HepG2 (cell line): ENCODE results near the gene NDUFB4. TPM values are rescaled to one million over a fixed set of nuclear protein-coding genes. Genes with fewer than 3 reads are reported as not detected.

ENCODE experiments used
- CHD2 ChIP-seq: IDR thresholded peaks from 2 replicates; pipeline ENCODE4 v1.6.1; 2011; ENCODE audit warnings: low read depth, low read length, improper control_type of control experiment
- GABPB1 ChIP-seq: IDR thresholded peaks from 2 replicates; pipeline ENCODE4 v1.6.1; 2016; ENCODE audit warnings: mild to moderate bottlenecking, missing genetic modification reagents, moderate library complexity, missing compliant biosample characterization
- GZF1 ChIP-seq: sonication (generic); formaldehyde crosslinking; IDR thresholded peaks from 2 replicates; pipeline ENCODE4 v1.5.1; 2020; ENCODE audit warnings: mild to moderate bottlenecking, missing genetic modification reagents
- HDAC2 ChIP-seq: sonication (generic); formaldehyde crosslinking; IDR thresholded peaks from 2 replicates; pipeline ENCODE4 v1.4.0; 2020; ENCODE audit warnings: missing genetic modification reagents
- HMGXB3 ChIP-seq: sonication (generic); formaldehyde crosslinking; IDR thresholded peaks from 2 replicates; pipeline ENCODE4 v1.4.0; 2020; ENCODE audit warnings: missing genetic modification reagents, borderline replicate concordance
- KDM5B ChIP-seq: sonication (generic); formaldehyde crosslinking; IDR thresholded peaks from 2 replicates; pipeline ENCODE4 v1.4.0; 2020; ENCODE audit warnings: missing genetic modification reagents, mild to moderate bottlenecking, borderline replicate concordance
- KMT2B ChIP-seq: IDR thresholded peaks from 2 replicates; pipeline ENCODE4 v1.6.1; 2016; ENCODE audit warnings: missing genetic modification reagents, missing compliant biosample characterization
- MTERF4 ChIP-seq: sonication (generic); formaldehyde crosslinking; IDR thresholded peaks from 2 replicates; pipeline ENCODE4 v1.8.0; 2023; ENCODE audit warnings: mild to moderate bottlenecking, missing genetic modification reagents
- MXI1 ChIP-seq: IDR thresholded peaks from 3 replicates; pipeline ENCODE4 v1.6.1; 2012; ENCODE audit warnings: low read depth, low read length, inconsistent platforms, borderline replicate concordance
- POLR2A ChIP-seq, 2 experiments: IDR thresholded peaks; 2 replicates each; pipeline ENCODE4 v1.6.1; 2011; ENCODE audit warnings: low read depth in 2 of 2, low read length in 2 of 2, mild to moderate bottlenecking in 1 of 2, moderate library complexity in 1 of 2; ENCODE audit not compliant: insufficient read depth in 1 of 2
- RCOR2 ChIP-seq: IDR thresholded peaks from 2 replicates; pipeline ENCODE4 v1.6.1; 2016; ENCODE audit warnings: missing biosample characterization, missing genetic modification reagents
- RXRB ChIP-seq: IDR thresholded peaks from 2 replicates; pipeline ENCODE4 v1.6.1; 2016; ENCODE audit warnings: borderline replicate concordance, missing genetic modification reagents, missing compliant biosample characterization
- TARDBP ChIP-seq: sonication (generic); formaldehyde crosslinking; IDR thresholded peaks from 2 replicates; pipeline ENCODE4 v1.8.0; 2022; ENCODE audit warnings: mild to moderate bottlenecking, missing genetic modification reagents
- THAP11 ChIP-seq: IDR thresholded peaks from 2 replicates; pipeline ENCODE4 v1.6.1; 2016; ENCODE audit warnings: missing biosample characterization, missing genetic modification reagents
- THAP7 ChIP-seq: sonication (generic); formaldehyde crosslinking; IDR thresholded peaks from 2 replicates; pipeline ENCODE4 v1.8.1; 2023; ENCODE audit warnings: mild to moderate bottlenecking, missing genetic modification reagents
- ZBTB10 ChIP-seq: sonication (generic); formaldehyde crosslinking; IDR thresholded peaks from 2 replicates; pipeline ENCODE4 v1.4.0; 2020; ENCODE audit warnings: missing genetic modification reagents, borderline replicate concordance
- ZBTB2 ChIP-seq: sonication (generic); formaldehyde crosslinking; IDR thresholded peaks from 2 replicates; pipeline ENCODE4 v1.8.0; 2022; ENCODE audit warnings: low read depth, missing genetic modification reagents
- ZNF761 ChIP-seq: sonication (generic); formaldehyde crosslinking; conservative IDR thresholded peaks from 2 replicates; pipeline ENCODE4 v1.4.0; 2020; ENCODE audit warnings: mild to moderate bottlenecking, missing genetic modification reagents
- ZNF772 ChIP-seq: sonication (generic); formaldehyde crosslinking; IDR thresholded peaks from 2 replicates; pipeline ENCODE4 v1.5.0; 2020; ENCODE audit warnings: mild to moderate bottlenecking, missing genetic modification reagents
- polyA plus RNA-seq, 8 experiments: library from polyadenylated mRNA; depleted of rRNA in 3 of 8; stranded (reverse) in 7 of 8; unstranded in 1 of 8; fragments of >200 nt; fragmentation: Illumina TruSeq in 4 of 8; extraction: Trizol in 4 of 8; gene quantifications; 2 replicates each; pipeline versions ENCODE4 v1.2.1 to v1.2.3, GENCODE V29; 2011 to 2016; ENCODE audit warnings: low read depth in 4 of 8, missing spikeins in 1 of 8, mixed read lengths in 1 of 8; ENCODE audit not compliant: insufficient read depth in 1 of 8
- total RNA-seq, 5 experiments: library from RNA; depleted of rRNA; stranded (reverse); fragments of >200 nt; fragmentation: Illumina TruSeq; extraction: Trizol; gene quantifications; 2 replicates each; pipeline ENCODE4 v1.2.3, GENCODE V29; 2016; ENCODE audit warnings: low read depth in 1 of 5

Gene NDUFB4
- total and polyA plus RNA-seq, 2 of the 13 experiments (the other 11 are each of a cell fraction or from before 2014, with no cell fraction given), result 115 to 116 TPM

- TF ChIP-seq RXRB (CRISPR knock-in tag) (peak; percentile 47; the same call in 1 of the 2 replicates), CHD2 (no peak), KMT2B (CRISPR knock-in tag) (peak; percentile 47; the same call in 1 of the 2 replicates), HMGXB3 (peak; percentile 29; the same call in 1 of the 2 replicates), THAP7 (CRISPR knock-in tag) (no peak), RCOR2 (CRISPR knock-in tag) (peak; percentile 55; the same call in 1 of the 2 replicates), MTERF4 (0 out of 2 replicates have a peak, but pooled peaks have one; percentile 35), MXI1 (peak; percentile 74; the same call in 1 of the 3 replicates), GABPB1 (CRISPR knock-in tag) (peak; percentile 67), ZBTB2 (CRISPR knock-in tag) (no peak), HDAC2 (CRISPR knock-in tag) (0 out of 2 replicates have a peak, but pooled peaks have one; percentile 22), ZNF761 (CRISPR knock-in tag) (no peak), ZNF772 (peak; percentile 91), TARDBP (peak; percentile 40; the same call in 1 of the 2 replicates), GZF1 (peak; percentile 62; the same call in 1 of the 2 replicates), POLR2A (IDR thresholded peaks at IDR 0.05; ENCODE audit: insufficient read depth in 1 of 2, low read depth in 2 of 2, low read length in 2 of 2) (peak; percentile 81 to 88), KDM5B (CRISPR knock-in tag) (peak; percentile 87; the same call in 1 of the 2 replicates), THAP11 (peak; percentile 60), ZBTB10 (CRISPR knock-in tag) (no peak)
Measured at GRCh38 chr3:120596116-120596852, at the start of gene NDUFB4 (continued).
